ENCODE measurements around the gene PLEKHG3.
"Not testable (repeated sequence)": the region's sequence is repeated elsewhere in the genome, so short reads cannot be mapped to it uniquely, and the experiment has no call there.

- TF ChIP-seq, protein P1, sequence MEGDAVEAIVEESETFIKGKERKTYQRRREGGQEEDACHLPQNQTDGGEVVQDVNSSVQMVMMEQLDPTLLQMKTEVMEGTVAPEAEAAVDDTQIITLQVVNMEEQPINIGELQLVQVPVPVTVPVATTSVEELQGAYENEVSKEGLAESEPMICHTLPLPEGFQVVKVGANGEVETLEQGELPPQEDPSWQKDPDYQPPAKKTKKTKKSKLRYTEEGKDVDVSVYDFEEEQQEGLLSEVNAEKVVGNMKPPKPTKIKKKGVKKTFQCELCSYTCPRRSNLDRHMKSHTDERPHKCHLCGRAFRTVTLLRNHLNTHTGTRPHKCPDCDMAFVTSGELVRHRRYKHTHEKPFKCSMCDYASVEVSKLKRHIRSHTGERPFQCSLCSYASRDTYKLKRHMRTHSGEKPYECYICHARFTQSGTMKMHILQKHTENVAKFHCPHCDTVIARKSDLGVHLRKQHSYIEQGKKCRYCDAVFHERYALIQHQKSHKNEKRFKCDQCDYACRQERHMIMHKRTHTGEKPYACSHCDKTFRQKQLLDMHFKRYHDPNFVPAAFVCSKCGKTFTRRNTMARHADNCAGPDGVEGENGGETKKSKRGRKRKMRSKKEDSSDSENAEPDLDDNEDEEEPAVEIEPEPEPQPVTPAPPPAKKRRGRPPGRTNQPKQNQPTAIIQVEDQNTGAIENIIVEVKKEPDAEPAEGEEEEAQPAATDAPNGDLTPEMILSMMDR (IDR thresholded peaks at IDR 0.05), result not testable (repeated sequence)
- TF ChIP-seq ZFX (IDR thresholded peaks at IDR 0.05; ENCODE audit: borderline replicate concordance), result not testable (repeated sequence)
Measured at GRCh38 chr14:64658700-64659264, 45.4 kb upstream of the PLEKHG3 start.

Data from 22Rv1 (cell line).